PC-9 (cell line): Measurements from ENCODE around the gene DSCAM. TPM values are rescaled to one million over a fixed set of nuclear protein-coding genes. Genes with fewer than 3 reads are reported as not detected.

Experiments
- BruUV-seq: library from RNA; stranded (reverse); fragments of 400-500 nt; replicated peaks from 2 replicates; lab custom pipeline; 2021; lab: Mats Ljungman, UMichigan
- CTCF ChIA-PET: fragments of 300-600 bp; sonication (Branson Sonifier 250); formaldehyde crosslinking; loops from one replicate; lab custom pipeline; 2022; ENCODE audit warnings: antibody characterized with exemption; lab: Charles Lee
- POLR2A ChIA-PET: fragments of 300-600 bp; sonication (Branson Sonifier 250); formaldehyde crosslinking; loops from one replicate; lab custom pipeline; 2022; ENCODE audit warnings: antibody characterized with exemption; ENCODE audit not compliant: unreplicated experiment; lab: Charles Lee
- DNase-seq, 2 experiments: peaks; one replicate each; pipeline versions ENCODE4 v3.0.0 to v3.0.0-alpha.2; 2015 to 2022; ENCODE audit warnings: mixed read lengths in 1 of 2
- H2AFZ ChIP-seq: fragments of 200-600 bp; sonication (generic); 2 replicates; pipeline ENCODE4 v1.8.1; 2017; ENCODE audit warnings: antibody characterized with exemption
- H3F3A ChIP-seq: fragments of 200-600 bp; sonication (generic); 2 replicates; pipeline ENCODE4 v1.8.1; 2017; ENCODE audit warnings: antibody characterized with exemption, mild to moderate bottlenecking, low read depth; ENCODE audit not compliant: insufficient read depth
- H3K27ac ChIP-seq: fragments of 200-600 bp; sonication (generic); 2 replicates; pipeline ENCODE4 v1.6.1; 2016; ENCODE audit warnings: mixed run types
- H3K27me3 ChIP-seq: fragments of 200-600 bp; sonication (generic); 2 replicates; pipeline ENCODE4 v1.6.1; 2016; ENCODE audit warnings: low read depth, mixed run types; ENCODE audit not compliant: insufficient read depth
- H3K36me3 ChIP-seq: fragments of 200-600 bp; sonication (generic); 2 replicates; pipeline ENCODE4 v1.6.1; 2016; ENCODE audit warnings: low read depth, mixed run types
- H3K4me1 ChIP-seq: fragments of 200-600 bp; sonication (generic); replicated peaks from 2 replicates; pipeline ENCODE4 v1.6.1; 2016; ENCODE audit warnings: mixed run types; ENCODE audit not compliant: insufficient read depth
- H3K4me2 ChIP-seq: fragments of 200-600 bp; sonication (generic); 2 replicates; pipeline ENCODE4 v1.6.1; 2017; ENCODE audit warnings: mixed run types
- H3K4me3 ChIP-seq: fragments of 200-600 bp; sonication (generic); 2 replicates; pipeline ENCODE4 v1.6.1; 2016; ENCODE audit warnings: mixed run types
- H3K79me2 ChIP-seq: fragments of 200-600 bp; sonication (generic); 2 replicates; pipeline ENCODE4 v1.6.1; 2017; ENCODE audit warnings: low read depth, mixed run types
- H3K9me2 ChIP-seq: fragments of 200-600 bp; sonication (generic); 2 replicates; pipeline ENCODE4 v1.8.1; 2017; ENCODE audit warnings: mild to moderate bottlenecking; ENCODE audit not compliant: insufficient read depth
- H3K9me3 ChIP-seq: fragments of 200-600 bp; sonication (generic); 2 replicates; pipeline ENCODE4 v1.8.1; 2016; ENCODE audit warnings: low read depth; ENCODE audit not compliant: insufficient read depth
- H4K20me1 ChIP-seq: fragments of 200-600 bp; sonication (generic); 2 replicates; pipeline ENCODE4 v1.8.1; 2017; ENCODE audit not compliant: insufficient read depth
- EZH2 ChIP-seq: fragments of 200-600 bp; sonication (generic); IDR thresholded peaks from 2 replicates; pipeline ENCODE4 v1.8.0; 2017; ENCODE audit warnings: antibody characterized with exemption, low read depth
- intact Hi-C: fragments of 100-400 bp; cut with micrococcal nuclease; formaldehyde crosslinking; loops from one replicate; pipeline ENCODE4 v1.10.0; 2022; ENCODE audit not compliant: unreplicated experiment
- total RNA-seq: library from RNA; stranded (reverse); gene quantifications from 2 replicates; pipeline ENCODE4 v1.2.3, GENCODE V29; 2021
- TF ChIP-seq, protein P1 (sequence below): fragments of 200-600 bp; sonication (generic); conservative IDR thresholded peaks from 2 replicates; pipeline ENCODE4 v1.6.1; 2017; ENCODE audit warnings: mixed run types, antibody characterized with exemption, mild to moderate bottlenecking, moderate library complexity

The DSCAM gene
- total RNA-seq, 1 experiment from 2014 or later = not detected

- Histone ChIP-seq H3K4me2 (no peak overlapping the region), H3K36me3 (no peaks in the 10 kb centered on the region), H3K4me1 (no peaks in the 10 kb centered on the region), H3F3A (no peaks in the 10 kb centered on the region), H3K27ac (no peak overlapping the region), H3K9me3 (no peaks in the 10 kb centered on the region), H3K27me3 (peaks cover 8% of the 10 kb centered on the region; the same call in 1 of the 2 replicates), H2AFZ (no peak overlapping the region), H3K4me3 (no peak overlapping the region), H3K9me2 (no peaks in the 10 kb centered on the region), H4K20me1 (no peaks in the 10 kb centered on the region), H3K79me2 (no peaks in the 10 kb centered on the region)
- TF ChIP-seq EZH2 = no peak
- TF ChIP-seq, protein P1, sequence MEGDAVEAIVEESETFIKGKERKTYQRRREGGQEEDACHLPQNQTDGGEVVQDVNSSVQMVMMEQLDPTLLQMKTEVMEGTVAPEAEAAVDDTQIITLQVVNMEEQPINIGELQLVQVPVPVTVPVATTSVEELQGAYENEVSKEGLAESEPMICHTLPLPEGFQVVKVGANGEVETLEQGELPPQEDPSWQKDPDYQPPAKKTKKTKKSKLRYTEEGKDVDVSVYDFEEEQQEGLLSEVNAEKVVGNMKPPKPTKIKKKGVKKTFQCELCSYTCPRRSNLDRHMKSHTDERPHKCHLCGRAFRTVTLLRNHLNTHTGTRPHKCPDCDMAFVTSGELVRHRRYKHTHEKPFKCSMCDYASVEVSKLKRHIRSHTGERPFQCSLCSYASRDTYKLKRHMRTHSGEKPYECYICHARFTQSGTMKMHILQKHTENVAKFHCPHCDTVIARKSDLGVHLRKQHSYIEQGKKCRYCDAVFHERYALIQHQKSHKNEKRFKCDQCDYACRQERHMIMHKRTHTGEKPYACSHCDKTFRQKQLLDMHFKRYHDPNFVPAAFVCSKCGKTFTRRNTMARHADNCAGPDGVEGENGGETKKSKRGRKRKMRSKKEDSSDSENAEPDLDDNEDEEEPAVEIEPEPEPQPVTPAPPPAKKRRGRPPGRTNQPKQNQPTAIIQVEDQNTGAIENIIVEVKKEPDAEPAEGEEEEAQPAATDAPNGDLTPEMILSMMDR = no peak
- intact Hi-C loops = no loop called here
- DNase-seq = no peak
- POLR2A ChIA-PET = no interaction called here
- CTCF ChIA-PET = no interaction called here
- BruUV-seq = no TSS peak
These were observed 39.0 kb upstream of the DSCAM start for GRCh38 chr21:40886006-40886405.

GRCh38 chr21:40882192-40882915 lies 35.4 kb upstream of the DSCAM start:
- TF ChIP-seq, protein P1 = no peak
- no peak for TF ChIP-seq EZH2
- BruUV-seq = no TSS peak
- POLR2A ChIA-PET = no interaction called here

GRCh38 chr21:40881767-40882166 lies 34.8 kb upstream of the DSCAM start:
- ChIA-PET POLR2A (no interaction called here), CTCF (no interaction called here)
- Histone ChIP-seq H3K9me3 (no peaks in the 10 kb centered on the region), H3K79me2 (no peaks in the 10 kb centered on the region), H4K20me1 (no peaks in the 10 kb centered on the region), H3K27me3 (0 out of 2 replicates have a peak, but pooled peaks cover 8% of the 10 kb centered on the region), H3K4me2 (no peak overlapping the region), H2AFZ (no peak overlapping the region), H3F3A (no peaks in the 10 kb centered on the region), H3K9me2 (no peaks in the 10 kb centered on the region), H3K4me1 (no peaks in the 10 kb centered on the region), H3K27ac (no peak overlapping the region), H3K4me3 (no peak overlapping the region), H3K36me3 (no peaks in the 10 kb centered on the region)
- TF ChIP-seq EZH2 = no peak
- TF ChIP-seq, protein P1 = no peak
- DNase-seq = no peak
- no TSS peak for BruUV-seq
- intact Hi-C loops = no loop called here

More at GRCh38 chr21:40882192-40882915, 35.4 kb upstream of the DSCAM start:
- intact Hi-C loops = no loop called here
- Histone ChIP-seq H3K79me2 (no peaks in the 10 kb centered on the region), H3K9me2 (no peaks in the 10 kb centered on the region), H3K27ac (no peak overlapping the region), H3K9me3 (no peaks in the 10 kb centered on the region), H3F3A (no peaks in the 10 kb centered on the region), H3K27me3 (0 out of 2 replicates have a peak, but pooled peaks cover 8% of the 10 kb centered on the region), H3K4me1 (no peaks in the 10 kb centered on the region), H3K4me2 (no peak overlapping the region), H3K36me3 (no peaks in the 10 kb centered on the region), H2AFZ (no peak overlapping the region), H4K20me1 (no peaks in the 10 kb centered on the region), H3K4me3 (no peak overlapping the region)
- CTCF ChIA-PET = no interaction called here
- no peak for DNase-seq
